ENCODE measurements around the gene MAPKBP1. TPM values are rescaled to one million over a fixed set of nuclear protein-coding genes. Genes with fewer than 3 reads are reported as not detected.

Gene MAPKBP1
- polyA plus RNA-seq, 3 donors, result 0.76 to 8.6 (median 1.1) TPM

- Histone ChIP-seq H3K27ac (ENCODE audit: low read depth in 1 of 2, low read length in 2 of 2) (no peak overlapping the region), H3K4me2 (replicated peaks; ENCODE audit: extremely low read depth, low read length, poor library complexity, severe bottlenecking) (no peak overlapping the region), H3K79me2 (ENCODE audit: insufficient read depth, low read length) (no peaks in the 10 kb centered on the region), H3K36me3 (replicated peaks in 1 of 2; ENCODE audit: control insufficient read depth in 1 of 2, insufficient read depth in 2 of 2, low read length in 2 of 2) (peaks cover 16 to 45% of the 10 kb centered on the region in 2 donors), H3K4me3 (replicated peaks in 1 of 3; ENCODE audit: low read depth in 2 of 3, low read length in 3 of 3) (no peak overlapping the region), H3K27me3 (ENCODE audit: control insufficient read depth in 2 of 2, insufficient read depth in 2 of 2, low read length in 2 of 2) (no peaks in the 10 kb centered on the region), H3K9me3 (replicated peaks in 1 of 2; ENCODE audit: control insufficient read depth in 1 of 2, insufficient read depth in 1 of 2, low read length in 2 of 2) (no peaks in the 10 kb centered on the region), H3K4me1 (ENCODE audit: control insufficient read depth in 1 of 2, insufficient read depth in 2 of 2, low read length in 2 of 2) (peaks cover 0 to 3% of the 10 kb centered on the region in 2 donors), H4K20me1 (ENCODE audit: insufficient read depth, low read length) (no peaks in the 10 kb centered on the region), H2AFZ (ENCODE audit: insufficient read depth, low read depth, low read length, poor library complexity, severe bottlenecking) (no peak overlapping the region), H3K9ac (ENCODE audit: insufficient read depth, low read length, poor library complexity, severe bottlenecking) (no peak overlapping the region)
- no peak overlapping the region for H3K27ac Mint-ChIP-seq
- H3K9me3 Mint-ChIP-seq, result peaks cover 0 to 1% (median 0%) of the 10 kb centered on the region in 7 donors
- peaks cover 0 to 1% (median 1%) of the 10 kb centered on the region in 3 donors for H3K27me3 Mint-ChIP-seq (ENCODE audit: low read depth in 3 of 3)
- no peak for TF ChIP-seq CTCF (IDR thresholded peaks at IDR 0.05)
- DNase-seq, result no peak
- no peak overlapping the region for H3K4me3 Mint-ChIP-seq
- peaks cover 4% of the 10 kb centered on the region for H3K4me1 Mint-ChIP-seq
- intact Hi-C loops (cut with micrococcal nuclease), result loop anchor here (1.0 to 10.0 kb wide), 4 partner anchors 37 to 209 kb away; partner anchors contain the start of gene MAPKBP1 (in 1 of the 2)
- WGBS (ENCODE audit: insufficient coverage), result 80% methylated on average over 2 of the region's 5 CpGs
- peaks cover 41 to 45% of the 10 kb centered on the region in 2 donors for H3K36me3 Mint-ChIP-seq
Observed at GRCh38 chr15:41810651-41811431, 36.6 kb downstream of the MAPKBP1 start.

- Histone ChIP-seq H3K4me3 (replicated peaks in 1 of 3; ENCODE audit: low read depth in 2 of 3, low read length in 3 of 3) (no peak overlapping the region), H3K27ac (ENCODE audit: low read depth in 1 of 2, low read length in 2 of 2) (no peak overlapping the region), H4K20me1 (ENCODE audit: insufficient read depth, low read length) (no peaks in the 10 kb centered on the region), H3K9me3 (replicated peaks in 1 of 2; ENCODE audit: control insufficient read depth in 1 of 2, insufficient read depth in 1 of 2, low read length in 2 of 2) (no peaks in the 10 kb centered on the region), H3K79me2 (ENCODE audit: insufficient read depth, low read length) (no peaks in the 10 kb centered on the region), H3K9ac (ENCODE audit: insufficient read depth, low read length, poor library complexity, severe bottlenecking) (no peak overlapping the region), H3K4me2 (replicated peaks; ENCODE audit: extremely low read depth, low read length, poor library complexity, severe bottlenecking) (no peak overlapping the region), H3K4me1 (ENCODE audit: control insufficient read depth in 1 of 2, insufficient read depth in 2 of 2, low read length in 2 of 2) (peaks cover 0 to 3% of the 10 kb centered on the region in 2 donors), H3K27me3 (ENCODE audit: control insufficient read depth in 2 of 2, insufficient read depth in 2 of 2, low read length in 2 of 2) (no peaks in the 10 kb centered on the region), H2AFZ (ENCODE audit: insufficient read depth, low read depth, low read length, poor library complexity, severe bottlenecking) (no peak overlapping the region), H3K36me3 (replicated peaks in 1 of 2; ENCODE audit: control insufficient read depth in 1 of 2, insufficient read depth in 2 of 2, low read length in 2 of 2) (peaks cover 20 to 51% of the 10 kb centered on the region in 2 donors)
- WGBS (ENCODE audit: insufficient coverage), result 44% methylated on average over 12 of the region's 18 CpGs
- DNase-seq, result peak; percentile 65 to 76 (median 73)
- Mint-ChIP-seq H3K27me3 (ENCODE audit: low read depth in 3 of 3) (peaks cover 0 to 1% (median 1%) of the 10 kb centered on the region in 3 donors), H3K4me3 (no peak overlapping the region), H3K9me3 (peaks cover 0 to 1% (median 0%) of the 10 kb centered on the region in 7 donors), H3K27ac (no peak overlapping the region), H3K4me1 (peaks cover 4% of the 10 kb centered on the region), H3K36me3 (peaks cover 45 to 51% of the 10 kb centered on the region in 2 donors)
- intact Hi-C loops (cut with micrococcal nuclease), result loop anchor here (1.0 to 10.0 kb wide), 4 partner anchors 37 to 209 kb away; partner anchors contain the start of gene MAPKBP1 (in 1 of the 2)
- peak; percentile 89 for TF ChIP-seq CTCF (IDR thresholded peaks at IDR 0.05)
Observed at GRCh38 chr15:41811432-41812195, 37.3 kb downstream of the MAPKBP1 start.

All from CD14-positive monocyte (primary cell).